GM18907 (cell line): ENCODE data around the gene SLC44A2.
A peak's percentile ranks its signal among the peaks of the same experiment; 100 is the strongest.
"Not testable (repeated sequence)": the region's sequence is repeated elsewhere in the genome, so short reads cannot be mapped to it uniquely, and the experiment has no call there.

ENCODE experiments used
- ATAC-seq: cut with Tn5 transposase; IDR thresholded peaks from one replicate; pipeline ENCODE4 v1.9.1; 2021; ENCODE audit warnings: mild to moderate bottlenecking, moderate library complexity; ENCODE audit not compliant: unreplicated experiment

SLC44A2 gene

GRCh38 chr19:10648360-10648759 is 23.0 kb downstream of the SLC44A2 start:
- no peak for ATAC-seq

GRCh38 chr19:10651851-10652250 is 26.5 kb downstream of the SLC44A2 start:
- no peak for ATAC-seq

GRCh38 chr19:10653482-10653731 is 28.1 kb downstream of the SLC44A2 start:
- no peak for ATAC-seq

GRCh38 chr19:10653732-10654609 is 28.6 kb downstream of the SLC44A2 start, which contains the start of gene ILF3:
Gene ILF3 (plus strand): TSS chr19:10654346. CDS start chr19:10670606, 16,260 bp downstream.
- peak; percentile 86 for ATAC-seq

GRCh38 chr19:10654610-10655456 is 29.5 kb downstream of the SLC44A2 start:
- ATAC-seq: peak; percentile 1

- no peak for ATAC-seq
These were observed 30.3 kb downstream of the SLC44A2 start for GRCh38 chr19:10655457-10656312.

GRCh38 chr19:10660346-10660745 is 35.0 kb downstream of the SLC44A2 start:
- no peak for ATAC-seq

GRCh38 chr19:10661946-10662345 is 36.6 kb downstream of the SLC44A2 start:
- no peak for ATAC-seq

GRCh38 chr19:10662384-10663251 is 37.3 kb downstream of the SLC44A2 start:
- no peak for ATAC-seq

- not testable (repeated sequence) for ATAC-seq
These were observed 37.9 kb downstream of the SLC44A2 start for GRCh38 chr19:10663252-10663563.

- ATAC-seq: no peak
These were observed 42.5 kb downstream of the SLC44A2 start for GRCh38 chr19:10667867-10668266.

- ATAC-seq: no peak
These were observed 43.9 kb downstream of the SLC44A2 start for GRCh38 chr19:10669246-10669645.

GRCh38 chr19:10670182-10670581 is 44.8 kb downstream of the SLC44A2 start:
- ATAC-seq: no peak

- ATAC-seq: no peak
These were observed 45.8 kb downstream of the SLC44A2 start for GRCh38 chr19:10670876-10671804.

GRCh38 chr19:10671922-10672321 is 46.6 kb downstream of the SLC44A2 start:
- not testable (repeated sequence) for ATAC-seq

GRCh38 chr19:10675214-10675613 is 49.9 kb downstream of the SLC44A2 start:
- not testable (repeated sequence) for ATAC-seq

- ATAC-seq: no peak
These were observed 52.4 kb downstream of the SLC44A2 start for GRCh38 chr19:10677751-10678150.

GRCh38 chr19:10678813-10679212 is 53.5 kb downstream of the SLC44A2 start:
- ATAC-seq: no peak

GRCh38 chr19:10679743-10680142 is 54.4 kb downstream of the SLC44A2 start:
- ATAC-seq: no peak
